NCI-H2196 treated with DMSO at 0.1 percent for 48 hours (cell line): ENCODE results near the gene SAMD9.
"Not testable (repeated sequence)": the region's sequence is repeated elsewhere in the genome, so short reads cannot be mapped to it uniquely, and the experiment has no call there.

Source experiments
- DNase-seq: peaks from one replicate; lab custom pipeline; 2025; ENCODE audit not compliant: unreplicated experiment; lab: John Stamatoyannopoulos, UW

The SAMD9 gene

GRCh38 chr7:93120592-93121549 lies 3.1 kb upstream of the SAMD9 start:
- no peak for DNase-seq

DNA sequence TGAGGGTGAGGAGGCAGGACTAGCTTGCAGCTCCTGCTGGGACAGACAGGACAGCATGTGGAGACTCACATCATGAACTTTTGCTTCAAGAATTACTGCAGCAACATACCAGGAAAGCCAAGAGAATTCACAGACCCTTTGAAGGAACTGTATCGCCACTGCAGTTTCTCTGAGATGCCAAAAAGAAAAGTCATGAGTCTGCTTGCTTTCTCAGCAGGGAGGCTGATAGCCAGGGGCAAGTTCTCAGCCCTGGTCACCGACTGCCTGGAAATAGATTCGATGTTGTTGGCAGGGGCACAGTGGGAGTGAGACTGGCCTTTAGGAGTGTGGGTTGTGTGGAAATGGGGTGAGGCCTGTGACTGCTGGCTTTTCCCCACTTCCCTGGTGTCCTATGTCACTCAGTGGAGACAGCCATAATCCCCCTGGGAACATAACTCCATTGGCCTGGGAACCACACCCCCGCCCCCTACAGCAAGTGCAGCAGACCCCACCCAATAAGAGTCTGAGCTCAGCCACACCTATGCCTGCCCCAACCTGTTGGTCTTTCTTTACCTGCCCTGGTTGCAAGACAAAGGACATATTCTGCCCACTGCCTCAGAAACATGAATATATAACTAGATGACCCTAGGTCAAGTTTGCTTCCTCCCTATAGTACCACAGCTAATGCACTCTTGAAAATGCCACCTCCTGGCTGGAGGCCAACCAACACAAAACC lies 1.6 kb upstream of the SAMD9 start:
- no peak for DNase-seq

DNA sequence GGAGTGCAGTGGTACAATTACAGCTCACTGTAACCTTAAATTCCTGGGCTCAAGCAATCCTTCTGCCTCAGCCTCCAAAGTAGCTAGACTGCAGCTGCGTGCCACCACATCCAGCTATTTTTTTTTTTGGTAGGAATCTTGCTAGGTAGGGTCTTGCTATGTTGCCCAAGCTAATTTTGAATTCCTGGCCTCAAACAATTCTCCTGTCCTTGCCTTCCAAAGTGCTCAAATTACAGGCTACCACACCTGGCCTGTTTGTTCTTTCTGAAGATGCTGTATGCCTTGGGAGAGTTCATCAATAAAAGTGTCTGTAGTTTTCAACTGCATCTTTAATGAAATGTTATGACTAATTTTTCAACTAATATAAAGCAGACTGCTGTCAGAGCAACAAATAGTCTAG lies 452 bp downstream of the SAMD9 start:
- DNase-seq = no peak

DNA sequence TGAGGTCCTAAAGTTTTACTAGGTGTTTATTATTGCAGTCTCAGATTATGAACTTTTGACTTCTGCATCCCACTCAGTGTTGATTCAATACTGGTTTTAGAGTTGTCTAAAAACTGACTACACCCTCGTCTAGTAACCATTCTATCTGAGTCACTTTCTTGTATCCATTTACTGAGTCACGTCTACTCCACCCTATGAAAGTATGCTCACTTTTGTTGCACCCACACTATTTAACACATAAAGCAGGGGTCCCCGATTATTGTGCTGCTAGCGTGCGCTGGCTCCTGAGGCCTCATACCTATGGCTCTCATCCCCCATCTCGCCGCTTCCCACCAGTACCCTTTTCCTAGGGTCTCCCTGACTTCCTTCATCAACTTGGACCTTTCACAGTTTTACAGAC lies 2.0 kb downstream of the SAMD9 start:
- DNase-seq = no peak

DNA sequence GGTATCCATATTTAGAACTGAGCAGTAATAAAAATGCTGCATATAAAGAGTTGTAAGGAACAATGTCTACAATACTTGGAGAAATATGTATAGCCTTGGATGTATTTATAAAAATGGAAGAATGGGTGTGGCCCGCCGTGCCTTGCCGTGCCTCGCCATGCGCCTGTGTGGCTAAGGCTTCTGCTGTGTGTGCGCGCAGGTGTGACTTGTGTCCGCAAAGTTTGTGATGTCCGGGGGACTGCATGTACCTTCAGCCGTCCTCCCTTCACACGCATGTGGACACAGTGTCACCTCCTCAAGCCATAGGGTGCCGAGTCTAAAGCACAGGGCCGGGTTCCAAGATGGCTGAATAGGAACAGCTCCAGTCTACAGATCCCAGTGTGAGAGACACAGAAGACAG lies 9.8 kb downstream of the SAMD9 start:
- no peak for DNase-seq

DNA sequence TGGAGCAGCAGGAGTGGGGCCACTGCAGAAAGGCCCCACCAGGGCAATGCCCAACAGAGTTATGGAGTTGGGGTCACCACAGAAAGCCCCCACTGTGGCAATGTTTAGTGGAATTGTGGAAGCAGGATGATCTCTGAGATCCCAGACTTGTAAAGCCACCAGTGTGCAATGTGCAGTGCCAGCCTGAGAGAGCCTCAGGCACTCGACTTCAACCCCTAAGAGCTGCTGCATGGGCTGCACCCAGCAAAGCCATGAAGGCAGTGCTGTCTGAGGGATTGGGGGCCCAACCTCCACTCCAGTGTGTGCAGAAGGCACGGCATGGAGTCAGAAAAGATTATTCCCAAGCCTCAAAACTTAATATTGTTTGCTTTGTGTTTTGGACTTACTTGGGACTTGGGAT lies 20.4 kb downstream of the SAMD9 start:
- DNase-seq = no peak

DNA sequence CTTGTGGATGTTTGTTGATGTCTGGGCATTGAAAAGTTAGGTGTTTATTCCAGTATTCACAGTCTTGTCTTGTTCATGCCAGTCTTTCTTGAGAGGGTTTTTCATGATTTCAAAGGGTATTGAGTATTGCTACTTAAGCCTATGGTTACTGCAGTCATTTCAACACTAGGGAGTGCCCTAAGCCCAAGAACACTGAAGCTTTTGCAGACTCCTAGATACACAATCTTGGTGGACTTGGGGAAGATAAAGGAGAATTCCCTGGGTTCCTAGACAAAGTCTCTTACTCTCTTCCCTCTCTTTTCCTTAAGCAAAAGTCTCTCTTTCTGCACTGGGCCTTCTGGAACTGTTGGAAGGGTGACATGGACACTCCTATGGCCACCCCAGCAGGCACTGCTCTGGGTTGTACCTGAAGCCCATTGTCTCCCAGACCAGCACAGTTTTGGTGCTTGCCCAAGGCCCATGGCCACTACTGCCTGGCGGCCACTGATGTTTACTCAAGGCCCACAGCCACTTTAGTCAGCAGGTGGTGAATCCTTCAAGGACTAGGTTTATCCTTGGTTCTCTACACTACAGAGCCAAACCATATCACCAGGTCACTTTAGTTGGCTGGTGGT lies 24.9 kb downstream of the SAMD9 start:
- no peak for DNase-seq

DNA sequence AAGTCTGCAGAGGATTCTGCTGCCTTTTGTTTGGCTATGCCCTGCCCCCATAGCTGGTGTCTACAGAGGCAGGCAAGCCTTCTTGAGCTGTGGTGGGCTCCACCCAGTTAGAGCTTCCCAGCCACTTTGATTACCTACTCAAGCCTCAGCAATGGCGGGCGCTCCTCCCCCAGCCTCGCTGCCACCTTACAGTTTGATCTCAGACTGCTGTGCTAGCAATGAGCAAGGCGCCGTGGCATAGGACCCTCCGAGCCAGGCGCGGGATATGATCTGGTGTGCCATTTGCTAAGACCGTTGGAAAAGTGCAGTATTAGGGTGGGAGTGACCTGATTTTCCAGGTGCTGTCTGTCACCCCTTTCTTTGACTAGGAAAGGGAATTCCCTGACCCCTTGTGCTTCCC lies 44.4 kb downstream of the SAMD9 start:
- not testable (repeated sequence) for DNase-seq

- no peak for DNase-seq
Observed at GRCh38 chr7:93062599-93062998, 55.2 kb downstream of the SAMD9 start.

DNA sequence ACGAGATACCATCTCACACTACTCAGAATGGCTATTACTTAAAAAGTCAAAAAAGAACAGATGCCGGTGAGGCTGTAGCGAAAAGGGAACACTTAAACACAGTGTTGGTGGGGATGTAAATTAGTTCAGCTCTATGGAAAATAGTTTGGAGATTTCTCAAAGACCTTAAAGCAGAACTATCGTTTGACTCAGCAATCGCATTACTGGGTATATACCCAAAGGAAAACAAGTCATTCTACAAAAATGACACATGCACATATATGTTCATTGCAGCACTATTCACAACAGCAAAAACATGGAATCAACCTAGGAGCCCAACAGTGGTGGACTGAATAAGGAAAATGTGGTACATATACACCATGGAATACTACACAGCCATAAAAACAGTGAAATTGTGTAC lies 56.9 kb downstream of the SAMD9 start:
- DNase-seq = no peak

DNA sequence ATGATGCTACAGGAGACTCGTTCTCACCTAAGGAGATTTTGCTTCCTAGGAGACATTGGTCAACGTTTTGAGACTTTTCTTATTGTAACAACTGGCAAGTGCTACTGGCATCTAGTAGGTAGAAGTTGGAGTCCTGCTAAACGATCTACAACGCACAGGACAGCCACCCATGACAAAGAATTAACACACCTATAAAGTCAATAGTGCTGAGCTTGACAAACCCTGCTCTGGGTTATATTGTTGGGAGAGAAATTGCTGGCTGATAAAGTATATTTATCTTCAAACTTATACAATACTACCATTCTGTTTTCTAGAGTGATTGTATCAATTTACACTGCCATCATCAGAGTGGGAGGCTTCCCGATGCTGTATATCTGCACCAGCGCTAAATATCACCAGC lies 57.8 kb downstream of the SAMD9 start:
- DNase-seq = no peak

DNA sequence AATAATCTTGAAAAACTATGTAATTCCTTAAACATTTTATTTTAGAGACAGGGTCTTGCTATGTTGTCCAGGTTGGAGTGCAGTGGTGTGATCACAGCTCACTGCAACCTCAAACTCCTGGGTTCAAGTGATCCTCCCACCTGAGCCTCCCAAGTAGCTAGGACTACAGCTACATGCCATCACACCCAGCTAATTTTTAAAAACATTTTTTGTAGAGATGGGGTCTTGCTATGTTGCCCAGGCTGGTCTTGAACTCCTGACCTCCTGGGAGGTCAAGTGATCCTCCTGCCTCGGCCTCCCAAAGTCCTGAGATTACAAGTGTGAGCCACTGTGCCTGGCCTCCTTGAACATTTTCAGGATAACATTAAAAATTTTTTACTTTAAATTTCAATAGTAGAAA lies 61.2 kb downstream of the SAMD9 start:
- DNase-seq = not testable (repeated sequence)

- DNase-seq = peak; percentile 52
Observed at GRCh38 chr7:93055543-93056107, 62.2 kb downstream of the SAMD9 start.

DNA sequence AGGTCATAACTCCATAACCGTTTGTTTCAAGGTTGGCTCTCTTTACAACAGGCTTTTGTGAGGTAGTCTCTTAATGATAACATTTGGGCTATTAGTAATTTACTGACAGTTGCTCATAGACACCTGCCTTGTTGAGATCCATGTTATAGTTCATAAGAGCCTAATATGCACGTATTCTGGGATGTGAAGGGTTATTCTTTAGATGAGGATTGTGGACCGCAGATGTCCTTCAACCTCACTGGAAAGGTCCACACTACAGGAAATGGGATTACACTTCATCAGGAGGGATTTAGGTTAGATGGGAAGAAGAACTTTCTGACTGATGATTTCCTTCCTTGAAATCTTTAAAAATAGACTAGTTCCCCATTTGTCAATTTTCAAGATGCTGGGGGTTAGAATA lies 62.8 kb downstream of the SAMD9 start:
- no peak for DNase-seq

DNA sequence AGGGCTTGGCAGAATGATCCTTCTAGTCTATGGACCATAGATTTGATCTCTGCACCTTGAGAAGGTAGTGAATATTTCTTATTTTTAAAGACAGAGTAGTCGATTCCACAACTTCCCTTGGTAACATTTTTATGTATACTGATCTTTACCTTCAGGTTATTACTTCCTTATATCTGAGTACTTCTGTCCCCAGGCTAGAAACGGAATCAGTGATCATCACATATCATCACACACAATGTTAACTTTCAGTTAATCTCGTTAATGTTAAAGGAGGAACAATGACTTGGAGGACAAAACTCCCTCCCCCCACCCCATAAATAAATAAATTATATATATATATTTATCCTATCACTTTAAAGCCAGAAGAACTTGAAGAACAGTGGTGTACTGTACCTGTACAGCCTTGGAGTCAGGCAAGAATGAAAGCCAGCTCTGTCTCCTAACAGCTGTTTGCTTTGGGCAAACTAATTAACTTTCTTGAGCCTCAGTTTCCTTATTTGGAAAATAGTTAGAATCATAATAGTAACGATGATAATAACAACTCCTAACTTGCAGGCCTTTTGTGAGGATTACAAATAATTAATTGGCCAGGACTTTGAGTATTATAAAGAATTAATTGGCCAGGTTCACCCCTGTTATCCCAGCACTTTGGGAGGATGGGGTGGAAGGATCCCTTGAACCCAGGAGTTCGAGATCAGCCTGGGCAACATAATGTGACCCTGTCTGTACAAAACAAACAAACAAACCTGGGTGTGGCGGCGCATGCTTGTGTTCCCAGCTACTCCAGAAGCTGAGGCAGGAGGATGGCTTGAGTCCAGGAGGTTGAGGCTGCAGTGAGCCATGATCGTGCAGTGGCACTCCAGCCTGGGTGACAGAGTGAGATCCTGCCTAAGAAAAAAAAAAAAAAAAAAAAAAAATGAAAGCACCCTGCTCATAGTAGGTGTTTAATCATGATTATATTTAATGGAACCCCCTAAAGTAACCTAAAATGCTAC lies 63.5 kb downstream of the SAMD9 start:
- DNase-seq = no peak

DNA sequence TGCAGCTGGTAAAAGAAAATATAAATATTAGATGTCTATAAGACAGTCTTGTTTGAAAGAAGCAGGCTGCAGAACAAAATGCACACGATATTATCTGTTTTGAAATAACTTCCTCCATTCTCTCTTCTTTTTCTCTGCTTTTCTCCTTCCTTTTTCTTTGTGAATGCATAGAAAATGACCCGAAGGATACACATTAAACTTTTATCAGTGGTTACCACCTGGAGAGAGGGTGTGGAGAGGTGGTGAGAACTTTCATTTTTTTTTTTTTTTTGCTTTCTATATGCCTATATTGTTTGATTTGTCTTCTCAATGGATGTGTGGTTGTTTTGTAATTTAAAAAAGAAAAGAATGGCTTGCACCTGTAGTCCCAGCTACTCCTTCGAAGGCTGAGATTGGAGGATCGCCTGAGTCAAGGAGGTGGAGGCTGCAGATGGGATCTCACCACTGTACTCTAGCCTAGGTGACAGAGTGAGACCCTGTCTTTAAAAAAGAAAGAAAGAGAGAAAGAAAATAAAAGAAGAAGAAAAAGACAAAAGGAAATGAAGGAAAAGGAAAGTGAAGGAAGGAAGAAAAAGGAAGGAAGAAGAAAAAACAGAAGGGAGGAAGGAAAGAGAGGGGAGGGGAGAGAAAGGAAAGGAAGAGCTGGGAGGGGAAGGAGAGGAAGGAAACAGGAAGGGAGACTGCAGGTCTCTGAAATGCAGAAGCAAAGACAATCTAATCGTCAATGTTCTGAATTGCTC lies 64.4 kb downstream of the SAMD9 start:
- no peak for DNase-seq

GRCh38 chr7:93051660-93052059 lies 66.1 kb downstream of the SAMD9 start:
- DNase-seq = no peak
